Measurements from ENCODE around the gene PPP2R3A.

GRCh38 chr3:135997554-135998320, 32.2 kb downstream of the PPP2R3A start:
- no peak for TF ChIP-seq POU5F1 (IDR thresholded peaks at IDR 0.05; ENCODE audit: borderline replicate concordance, low read depth, low read length, partially characterized antibody)
- no peak for TF ChIP-seq NRF1 (conservative IDR thresholded peaks at IDR 0.05 in 1 of 2, IDR thresholded peaks at IDR 0.05 in 1 of 2)
- no peak for TF ChIP-seq BRF1 (IDR thresholded peaks at IDR 0.05; ENCODE audit: borderline replicate concordance, extremely low read depth, insufficient read length)
- TF ChIP-seq EHMT2 (IDR thresholded peaks at IDR 0.05): no peak
- no peak for TF ChIP-seq NR2C2 (CRISPR knock-in tag; IDR thresholded peaks at IDR 0.05)
- TF ChIP-seq NR2C2 (tag; IDR thresholded peaks at IDR 0.05): no peak
- no peak for TF ChIP-seq SPI1 (IDR thresholded peaks at IDR 0.05; ENCODE audit: borderline replicate concordance, low read depth, low read length)
- no peak for TF ChIP-seq NFE2L1 (tag; IDR thresholded peaks at IDR 0.05; ENCODE audit: borderline replicate concordance, low read depth)
- TF ChIP-seq EP300 (IDR thresholded peaks at IDR 0.05; ENCODE audit: low read length): no peak

All from K562 (cell line).